Liver (tissue), 3 donors: ENCODE measurements around the gene GJC3.
"Not testable (repeated sequence)": the region's sequence is repeated elsewhere in the genome, so short reads cannot be mapped to it uniquely, and the experiment has no call there.

Experiments
- FOXA2 ChIP-seq: IDR thresholded peaks from 2 replicates; pipeline ENCODE4 v1.6.1; 2016; ENCODE audit warnings: antibody characterized with exemption
- GABPA ChIP-seq, 2 donors: IDR thresholded peaks in 1 of 2; conservative IDR thresholded peaks in 1 of 2; 2 replicates each; pipeline ENCODE4 v1.6.1; 2016; ENCODE audit warnings: antibody characterized with exemption in 2 of 2, mild to moderate bottlenecking in 1 of 2, moderate library complexity in 1 of 2
- HNF4G ChIP-seq: IDR thresholded peaks from 2 replicates; pipeline ENCODE4 v1.6.1; 2016; ENCODE audit warnings: antibody characterized with exemption
- RAD21 ChIP-seq, 2 donors: IDR thresholded peaks; 2 replicates each; pipeline ENCODE4 v1.6.1; 2016; ENCODE audit warnings: antibody characterized with exemption in 2 of 2, mild to moderate bottlenecking in 2 of 2
- SP1 ChIP-seq: IDR thresholded peaks from 2 replicates; pipeline ENCODE4 v1.6.1; 2018; ENCODE audit warnings: antibody characterized with exemption, mild to moderate bottlenecking
- TAF1 ChIP-seq: conservative IDR thresholded peaks from 2 replicates; pipeline ENCODE4 v1.6.1; 2016; ENCODE audit warnings: antibody characterized with exemption, mild to moderate bottlenecking
- TF ChIP-seq, protein P1 (sequence below): fragments of 150-350 bp; IDR thresholded peaks from 2 replicates; pipeline ENCODE4 v1.5.1; 2017; ENCODE audit warnings: improper control_type of control experiment, low read depth, low read length; ENCODE audit not compliant: missing input control
- TF ChIP-seq, protein P2 (sequence below): IDR thresholded peaks from 2 replicates; pipeline ENCODE4 v1.6.1; 2016; ENCODE audit warnings: antibody characterized with exemption, mild to moderate bottlenecking
- TF ChIP-seq, protein P3 (sequence below): IDR thresholded peaks from 2 replicates; pipeline ENCODE4 v1.6.1; 2016; ENCODE audit warnings: antibody characterized with exemption
- TF ChIP-seq, protein P4 (sequence below): IDR thresholded peaks from 2 replicates; pipeline ENCODE4 v1.6.1; 2016; ENCODE audit warnings: antibody characterized with exemption
- TF ChIP-seq, protein P5 (sequence below): IDR thresholded peaks from 2 replicates; pipeline ENCODE4 v1.6.1; 2016; ENCODE audit warnings: antibody characterized with exemption
- donor health status: healthy.
- donor health status: healthy.

- TF ChIP-seq, protein P1, sequence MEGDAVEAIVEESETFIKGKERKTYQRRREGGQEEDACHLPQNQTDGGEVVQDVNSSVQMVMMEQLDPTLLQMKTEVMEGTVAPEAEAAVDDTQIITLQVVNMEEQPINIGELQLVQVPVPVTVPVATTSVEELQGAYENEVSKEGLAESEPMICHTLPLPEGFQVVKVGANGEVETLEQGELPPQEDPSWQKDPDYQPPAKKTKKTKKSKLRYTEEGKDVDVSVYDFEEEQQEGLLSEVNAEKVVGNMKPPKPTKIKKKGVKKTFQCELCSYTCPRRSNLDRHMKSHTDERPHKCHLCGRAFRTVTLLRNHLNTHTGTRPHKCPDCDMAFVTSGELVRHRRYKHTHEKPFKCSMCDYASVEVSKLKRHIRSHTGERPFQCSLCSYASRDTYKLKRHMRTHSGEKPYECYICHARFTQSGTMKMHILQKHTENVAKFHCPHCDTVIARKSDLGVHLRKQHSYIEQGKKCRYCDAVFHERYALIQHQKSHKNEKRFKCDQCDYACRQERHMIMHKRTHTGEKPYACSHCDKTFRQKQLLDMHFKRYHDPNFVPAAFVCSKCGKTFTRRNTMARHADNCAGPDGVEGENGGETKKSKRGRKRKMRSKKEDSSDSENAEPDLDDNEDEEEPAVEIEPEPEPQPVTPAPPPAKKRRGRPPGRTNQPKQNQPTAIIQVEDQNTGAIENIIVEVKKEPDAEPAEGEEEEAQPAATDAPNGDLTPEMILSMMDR: not testable (repeated sequence)
- TF ChIP-seq, protein P2, sequence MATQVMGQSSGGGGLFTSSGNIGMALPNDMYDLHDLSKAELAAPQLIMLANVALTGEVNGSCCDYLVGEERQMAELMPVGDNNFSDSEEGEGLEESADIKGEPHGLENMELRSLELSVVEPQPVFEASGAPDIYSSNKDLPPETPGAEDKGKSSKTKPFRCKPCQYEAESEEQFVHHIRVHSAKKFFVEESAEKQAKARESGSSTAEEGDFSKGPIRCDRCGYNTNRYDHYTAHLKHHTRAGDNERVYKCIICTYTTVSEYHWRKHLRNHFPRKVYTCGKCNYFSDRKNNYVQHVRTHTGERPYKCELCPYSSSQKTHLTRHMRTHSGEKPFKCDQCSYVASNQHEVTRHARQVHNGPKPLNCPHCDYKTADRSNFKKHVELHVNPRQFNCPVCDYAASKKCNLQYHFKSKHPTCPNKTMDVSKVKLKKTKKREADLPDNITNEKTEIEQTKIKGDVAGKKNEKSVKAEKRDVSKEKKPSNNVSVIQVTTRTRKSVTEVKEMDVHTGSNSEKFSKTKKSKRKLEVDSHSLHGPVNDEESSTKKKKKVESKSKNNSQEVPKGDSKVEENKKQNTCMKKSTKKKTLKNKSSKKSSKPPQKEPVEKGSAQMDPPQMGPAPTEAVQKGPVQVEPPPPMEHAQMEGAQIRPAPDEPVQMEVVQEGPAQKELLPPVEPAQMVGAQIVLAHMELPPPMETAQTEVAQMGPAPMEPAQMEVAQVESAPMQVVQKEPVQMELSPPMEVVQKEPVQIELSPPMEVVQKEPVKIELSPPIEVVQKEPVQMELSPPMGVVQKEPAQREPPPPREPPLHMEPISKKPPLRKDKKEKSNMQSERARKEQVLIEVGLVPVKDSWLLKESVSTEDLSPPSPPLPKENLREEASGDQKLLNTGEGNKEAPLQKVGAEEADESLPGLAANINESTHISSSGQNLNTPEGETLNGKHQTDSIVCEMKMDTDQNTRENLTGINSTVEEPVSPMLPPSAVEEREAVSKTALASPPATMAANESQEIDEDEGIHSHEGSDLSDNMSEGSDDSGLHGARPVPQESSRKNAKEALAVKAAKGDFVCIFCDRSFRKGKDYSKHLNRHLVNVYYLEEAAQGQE: not testable (repeated sequence)
- not testable (repeated sequence) for TF ChIP-seq HNF4G; RAD21 (IDR thresholded peaks at IDR 0.05); SP1; FOXA2; GABPA (IDR thresholded peaks at IDR 0.05 in 1 of 2, conservative IDR thresholded peaks at IDR 0.05 in 1 of 2); TAF1
- TF ChIP-seq, protein P3, sequence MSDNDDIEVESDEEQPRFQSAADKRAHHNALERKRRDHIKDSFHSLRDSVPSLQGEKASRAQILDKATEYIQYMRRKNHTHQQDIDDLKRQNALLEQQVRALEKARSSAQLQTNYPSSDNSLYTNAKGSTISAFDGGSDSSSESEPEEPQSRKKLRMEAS: not testable (repeated sequence)
- TF ChIP-seq, protein P4, sequence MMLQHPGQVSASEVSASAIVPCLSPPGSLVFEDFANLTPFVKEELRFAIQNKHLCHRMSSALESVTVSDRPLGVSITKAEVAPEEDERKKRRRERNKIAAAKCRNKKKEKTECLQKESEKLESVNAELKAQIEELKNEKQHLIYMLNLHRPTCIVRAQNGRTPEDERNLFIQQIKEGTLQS: not testable (repeated sequence)
- TF ChIP-seq, protein P5, sequence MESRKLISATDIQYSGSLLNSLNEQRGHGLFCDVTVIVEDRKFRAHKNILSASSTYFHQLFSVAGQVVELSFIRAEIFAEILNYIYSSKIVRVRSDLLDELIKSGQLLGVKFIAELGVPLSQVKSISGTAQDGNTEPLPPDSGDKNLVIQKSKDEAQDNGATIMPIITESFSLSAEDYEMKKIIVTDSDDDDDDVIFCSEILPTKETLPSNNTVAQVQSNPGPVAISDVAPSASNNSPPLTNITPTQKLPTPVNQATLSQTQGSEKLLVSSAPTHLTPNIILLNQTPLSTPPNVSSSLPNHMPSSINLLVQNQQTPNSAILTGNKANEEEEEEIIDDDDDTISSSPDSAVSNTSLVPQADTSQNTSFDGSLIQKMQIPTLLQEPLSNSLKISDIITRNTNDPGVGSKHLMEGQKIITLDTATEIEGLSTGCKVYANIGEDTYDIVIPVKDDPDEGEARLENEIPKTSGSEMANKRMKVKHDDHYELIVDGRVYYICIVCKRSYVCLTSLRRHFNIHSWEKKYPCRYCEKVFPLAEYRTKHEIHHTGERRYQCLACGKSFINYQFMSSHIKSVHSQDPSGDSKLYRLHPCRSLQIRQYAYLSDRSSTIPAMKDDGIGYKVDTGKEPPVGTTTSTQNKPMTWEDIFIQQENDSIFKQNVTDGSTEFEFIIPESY: not testable (repeated sequence)
These were observed 39.1 kb downstream of the GJC3 start for GRCh38 chr7:99890348-99890747.
